ENCODE measurements around the gene ALKBH5. TPM values are rescaled to one million over a fixed set of nuclear protein-coding genes. Genes with fewer than 3 reads are reported as not detected.

Gene ALKBH5
- total and polyA plus RNA-seq, 2 of the 8 experiments (the other 6 are each of a cell fraction or from before 2014, with no cell fraction given), result 63.7 to 86.4 TPM

DNA sequence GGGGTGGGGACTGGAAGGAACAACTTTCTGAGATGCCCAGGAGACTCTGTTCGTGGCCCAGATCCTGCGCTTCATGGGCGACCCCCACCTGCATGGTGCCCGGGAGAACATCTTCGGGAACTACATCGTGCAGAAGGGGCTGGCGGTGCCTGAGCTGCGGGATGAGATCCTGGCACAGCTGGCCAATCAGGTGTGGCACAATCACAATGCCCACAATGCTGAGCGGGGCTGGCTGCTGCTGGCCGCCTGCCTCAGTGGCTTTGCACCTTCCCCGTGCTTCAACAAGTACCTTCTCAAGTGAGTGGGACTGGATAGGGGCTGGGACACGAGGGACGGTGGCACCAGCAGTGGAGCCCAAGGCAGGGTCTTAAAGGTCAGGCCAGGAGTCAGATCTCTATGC is 37.8 kb upstream of the ALKBH5 start (continued):
- TF ChIP-seq NRF1 (IDR thresholded peaks at IDR 0.05; ENCODE audit: low read depth, low read length), result no peak
- TF ChIP-seq, protein P1, sequence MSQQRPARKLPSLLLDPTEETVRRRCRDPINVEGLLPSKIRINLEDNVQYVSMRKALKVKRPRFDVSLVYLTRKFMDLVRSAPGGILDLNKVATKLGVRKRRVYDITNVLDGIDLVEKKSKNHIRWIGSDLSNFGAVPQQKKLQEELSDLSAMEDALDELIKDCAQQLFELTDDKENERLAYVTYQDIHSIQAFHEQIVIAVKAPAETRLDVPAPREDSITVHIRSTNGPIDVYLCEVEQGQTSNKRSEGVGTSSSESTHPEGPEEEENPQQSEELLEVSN (IDR thresholded peaks at IDR 0.05), result no peak
- TF ChIP-seq SUZ12 (IDR thresholded peaks at IDR 0.05; ENCODE audit: low read length), result no peak
- TF ChIP-seq KDM4A (IDR thresholded peaks at IDR 0.05; ENCODE audit: low read depth, low read length, severe bottlenecking), result no peak
- TF ChIP-seq, protein P2, sequence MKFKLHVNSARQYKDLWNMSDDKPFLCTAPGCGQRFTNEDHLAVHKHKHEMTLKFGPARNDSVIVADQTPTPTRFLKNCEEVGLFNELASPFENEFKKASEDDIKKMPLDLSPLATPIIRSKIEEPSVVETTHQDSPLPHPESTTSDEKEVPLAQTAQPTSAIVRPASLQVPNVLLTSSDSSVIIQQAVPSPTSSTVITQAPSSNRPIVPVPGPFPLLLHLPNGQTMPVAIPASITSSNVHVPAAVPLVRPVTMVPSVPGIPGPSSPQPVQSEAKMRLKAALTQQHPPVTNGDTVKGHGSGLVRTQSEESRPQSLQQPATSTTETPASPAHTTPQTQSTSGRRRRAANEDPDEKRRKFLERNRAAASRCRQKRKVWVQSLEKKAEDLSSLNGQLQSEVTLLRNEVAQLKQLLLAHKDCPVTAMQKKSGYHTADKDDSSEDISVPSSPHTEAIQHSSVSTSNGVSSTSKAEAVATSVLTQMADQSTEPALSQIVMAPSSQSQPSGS (IDR thresholded peaks at IDR 0.05; ENCODE audit: low read length), result no peak
